Tibial nerve (tissue), 3 donors: Measurements from ENCODE around the gene ALK.

ENCODE experiments used
- POLR2A ChIP-seq, 2 donors: fragments of 450-650 bp; IDR thresholded peaks; one replicate each; pipeline ENCODE4 v1.6.1; 2017; ENCODE audit warnings: antibody characterized with exemption in 2 of 2, mild to moderate bottlenecking in 2 of 2, moderate library complexity in 2 of 2
- TF ChIP-seq, protein P1 (sequence below), 5 experiments: fragments of 200-600 bp in 3 of 5; fragments of 450-650 bp in 2 of 5; sonication (generic) in 3 of 5; IDR thresholded peaks; one replicate each; pipeline ENCODE4 v1.5.1; 2016 to 2019; ENCODE audit warnings: antibody characterized with exemption in 5 of 5, mild to moderate bottlenecking in 3 of 5, moderate library complexity in 2 of 5

DNA sequence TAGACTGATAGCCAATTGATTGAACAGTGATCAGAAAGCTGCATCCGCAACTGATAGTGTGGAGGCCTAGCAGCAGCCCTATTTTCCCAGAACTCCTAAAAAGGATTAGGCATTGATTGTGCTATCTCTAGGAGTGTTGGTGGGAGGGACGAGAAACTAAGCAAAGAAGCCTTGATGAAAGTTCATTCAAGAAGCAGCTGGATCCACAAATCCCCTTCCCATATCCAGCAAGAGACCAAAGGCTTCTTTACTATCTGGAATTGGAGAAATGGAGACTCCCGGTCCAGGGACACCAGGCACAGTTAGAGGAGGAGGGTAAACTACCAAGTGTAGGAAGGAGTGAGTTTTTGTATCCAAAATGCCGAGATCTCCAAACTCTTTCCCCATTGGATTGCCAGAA is 151.5 kb downstream of the ALK start:
- TF ChIP-seq, protein P1, sequence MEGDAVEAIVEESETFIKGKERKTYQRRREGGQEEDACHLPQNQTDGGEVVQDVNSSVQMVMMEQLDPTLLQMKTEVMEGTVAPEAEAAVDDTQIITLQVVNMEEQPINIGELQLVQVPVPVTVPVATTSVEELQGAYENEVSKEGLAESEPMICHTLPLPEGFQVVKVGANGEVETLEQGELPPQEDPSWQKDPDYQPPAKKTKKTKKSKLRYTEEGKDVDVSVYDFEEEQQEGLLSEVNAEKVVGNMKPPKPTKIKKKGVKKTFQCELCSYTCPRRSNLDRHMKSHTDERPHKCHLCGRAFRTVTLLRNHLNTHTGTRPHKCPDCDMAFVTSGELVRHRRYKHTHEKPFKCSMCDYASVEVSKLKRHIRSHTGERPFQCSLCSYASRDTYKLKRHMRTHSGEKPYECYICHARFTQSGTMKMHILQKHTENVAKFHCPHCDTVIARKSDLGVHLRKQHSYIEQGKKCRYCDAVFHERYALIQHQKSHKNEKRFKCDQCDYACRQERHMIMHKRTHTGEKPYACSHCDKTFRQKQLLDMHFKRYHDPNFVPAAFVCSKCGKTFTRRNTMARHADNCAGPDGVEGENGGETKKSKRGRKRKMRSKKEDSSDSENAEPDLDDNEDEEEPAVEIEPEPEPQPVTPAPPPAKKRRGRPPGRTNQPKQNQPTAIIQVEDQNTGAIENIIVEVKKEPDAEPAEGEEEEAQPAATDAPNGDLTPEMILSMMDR (IDR thresholded peaks at IDR 0.05): no peak
- TF ChIP-seq POLR2A (IDR thresholded peaks at IDR 0.05): no peak
